GM21717 (cell line): Measurements from ENCODE around the gene UPK3BL1.
"Not testable (repeated sequence)": the region's sequence is repeated elsewhere in the genome, so short reads cannot be mapped to it uniquely, and the experiment has no call there.

ENCODE experiments used
- ATAC-seq: cut with Tn5 transposase; IDR thresholded peaks from one replicate; pipeline ENCODE4 v1.9.1; 2021; ENCODE audit warnings: mild to moderate bottlenecking, moderate library complexity; ENCODE audit not compliant: unreplicated experiment

The UPK3BL1 gene, protein sequence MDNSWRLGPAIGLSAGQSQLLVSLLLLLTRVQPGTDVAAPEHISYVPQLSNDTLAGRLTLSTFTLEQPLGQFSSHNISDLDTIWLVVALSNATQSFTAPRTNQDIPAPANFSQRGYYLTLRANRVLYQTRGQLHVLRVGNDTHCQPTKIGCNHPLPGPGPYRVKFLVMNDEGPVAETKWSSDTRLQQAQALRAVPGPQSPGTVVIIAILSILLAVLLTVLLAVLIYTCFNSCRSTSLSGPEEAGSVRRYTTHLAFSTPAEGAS

DNA sequence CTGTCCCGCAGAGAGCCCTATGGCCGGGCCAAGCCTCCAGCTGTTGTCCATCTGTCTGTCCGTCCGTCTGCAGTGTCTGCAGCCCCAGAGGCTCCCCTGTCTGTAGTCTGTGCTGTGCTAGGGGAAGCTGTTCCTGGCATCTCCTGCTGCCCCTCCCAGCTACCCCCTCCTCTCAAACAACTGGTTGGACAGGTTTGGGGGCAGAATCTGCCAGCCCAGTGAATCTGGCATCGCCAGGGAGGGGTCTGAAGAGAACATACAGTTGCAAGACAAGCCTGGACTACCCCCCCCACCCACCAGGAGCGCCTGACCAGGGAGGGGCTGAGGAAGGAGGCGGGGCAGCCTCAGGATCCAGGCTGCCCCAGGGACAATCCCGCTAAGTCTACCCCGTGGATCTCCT is at the start of gene UPK3BL1:
Gene UPK3BL1 (minus strand): TSS at position 101 of the 400 bp plus-strand sequence. CDS start 50 bp downstream, at position 51.
- not testable (repeated sequence) for ATAC-seq

DNA sequence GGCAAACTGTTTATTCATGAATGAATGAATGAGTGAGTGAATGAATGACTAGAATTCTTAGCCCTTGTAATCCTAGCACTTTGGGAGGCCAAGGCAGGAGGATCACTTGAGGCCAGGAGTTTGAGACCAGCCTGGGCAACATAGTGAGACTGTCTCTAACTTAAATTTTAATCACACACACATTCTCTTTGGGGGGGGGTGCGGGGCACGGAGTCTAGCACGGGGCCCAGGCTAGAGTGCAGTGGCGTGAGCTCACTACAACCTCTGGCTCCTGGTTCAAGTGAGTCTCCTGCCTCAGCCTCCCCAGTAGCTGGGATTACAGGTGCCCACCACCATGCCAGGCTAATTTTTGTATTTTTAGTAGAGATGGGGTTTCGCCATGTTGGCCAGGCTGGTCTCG is 48.0 kb upstream of the UPK3BL1 start:
- not testable (repeated sequence) for ATAC-seq

DNA sequence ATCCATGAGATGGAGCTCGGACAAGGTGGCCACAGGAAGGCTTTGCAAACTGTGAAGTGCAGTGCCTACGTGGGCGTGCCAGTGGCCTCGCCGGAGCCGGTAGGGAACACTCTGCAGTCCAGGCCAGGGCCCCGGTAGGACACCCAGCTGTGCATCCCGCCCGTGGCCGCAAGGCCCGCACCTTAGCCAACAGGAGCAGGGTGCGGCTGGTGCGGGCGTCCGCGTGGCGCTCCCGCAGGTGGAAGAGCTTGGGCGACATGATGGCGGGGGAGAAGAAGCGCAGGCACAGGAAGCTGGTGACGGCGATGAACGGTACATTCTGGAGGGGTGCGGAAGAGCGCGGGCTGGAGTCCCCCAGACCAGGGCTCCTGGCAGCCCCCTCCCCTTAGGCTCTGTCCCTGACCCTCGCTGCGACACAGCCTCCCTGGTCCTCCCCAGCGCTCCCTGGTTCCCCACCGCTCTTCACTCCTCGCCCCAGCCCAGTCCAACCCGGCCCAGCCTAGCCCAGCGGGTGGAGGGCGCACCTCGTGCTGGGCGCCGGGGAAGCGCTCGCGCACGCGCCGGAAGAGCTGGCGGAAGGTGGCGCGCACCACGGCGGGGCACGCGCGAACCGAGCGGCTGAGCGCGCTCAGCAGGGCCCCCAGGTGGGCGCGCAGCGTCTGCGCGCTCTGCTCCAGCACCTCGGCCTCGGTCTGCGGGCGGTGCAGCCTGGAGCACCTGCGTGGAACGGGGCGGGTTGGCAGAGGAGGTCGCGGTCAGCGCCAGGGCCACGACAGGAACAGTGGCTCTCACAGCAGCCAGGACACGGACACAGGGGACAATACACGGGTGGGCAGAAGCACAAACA is 47.1 kb upstream of the UPK3BL1 start:
- ATAC-seq: peak; percentile 43

DNA sequence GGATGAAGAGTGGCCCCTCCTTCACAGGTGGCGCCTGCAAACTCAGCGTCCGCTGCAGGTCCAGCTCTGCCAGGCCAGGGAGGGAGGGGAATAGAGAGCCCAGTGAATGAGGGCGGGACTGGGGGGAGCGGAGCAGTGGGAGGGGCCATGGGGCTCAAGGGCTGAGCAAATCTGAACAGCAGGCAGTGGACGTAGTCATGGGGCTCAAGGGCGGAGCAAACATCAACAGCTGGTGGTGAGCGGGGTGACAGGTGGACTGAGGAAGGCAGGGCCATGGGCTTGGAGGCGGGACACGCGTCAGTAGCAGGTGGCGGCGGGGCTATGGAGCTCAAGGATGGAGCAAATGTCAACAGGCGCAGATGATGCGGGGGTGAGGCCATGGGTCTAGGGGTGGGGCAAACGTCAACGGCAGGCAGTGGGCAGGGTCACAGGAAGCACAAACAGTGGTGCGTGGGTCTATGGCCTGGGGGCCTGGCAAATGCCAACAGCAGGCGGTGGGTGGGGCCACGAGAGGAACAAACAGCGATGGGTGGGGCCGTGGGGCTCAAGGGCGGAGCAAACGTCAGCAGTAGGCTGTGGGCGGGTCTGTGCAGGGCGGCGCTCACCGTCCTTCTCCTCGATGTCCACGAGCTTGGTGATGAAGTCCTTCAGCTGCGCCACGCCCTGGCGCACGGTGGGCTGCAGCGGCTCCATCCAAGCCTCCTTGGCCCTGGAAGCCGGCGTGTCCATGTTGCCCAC is 45.9 kb upstream of the UPK3BL1 start:
- peak; percentile 58 for ATAC-seq

DNA sequence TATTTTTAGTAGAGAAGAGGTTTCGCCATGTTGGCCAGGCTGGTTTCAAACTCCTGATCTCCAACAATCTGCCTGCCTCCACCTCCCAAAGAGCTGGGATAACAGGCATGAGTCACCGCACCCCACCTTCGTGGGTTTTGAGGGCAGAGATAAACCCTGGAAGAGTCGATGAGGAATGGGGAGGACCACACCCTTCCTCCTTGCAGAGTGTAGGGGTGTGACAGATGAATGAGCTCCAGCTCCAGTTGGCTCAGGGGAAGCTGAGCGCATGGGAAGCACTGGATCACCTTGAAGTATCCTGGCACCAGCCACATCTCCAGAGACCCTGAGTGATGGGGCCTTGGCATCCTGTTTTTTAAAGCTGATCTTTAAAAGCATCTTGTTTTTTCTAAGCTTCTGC is 40.0 kb upstream of the UPK3BL1 start:
- not testable (repeated sequence) for ATAC-seq

DNA sequence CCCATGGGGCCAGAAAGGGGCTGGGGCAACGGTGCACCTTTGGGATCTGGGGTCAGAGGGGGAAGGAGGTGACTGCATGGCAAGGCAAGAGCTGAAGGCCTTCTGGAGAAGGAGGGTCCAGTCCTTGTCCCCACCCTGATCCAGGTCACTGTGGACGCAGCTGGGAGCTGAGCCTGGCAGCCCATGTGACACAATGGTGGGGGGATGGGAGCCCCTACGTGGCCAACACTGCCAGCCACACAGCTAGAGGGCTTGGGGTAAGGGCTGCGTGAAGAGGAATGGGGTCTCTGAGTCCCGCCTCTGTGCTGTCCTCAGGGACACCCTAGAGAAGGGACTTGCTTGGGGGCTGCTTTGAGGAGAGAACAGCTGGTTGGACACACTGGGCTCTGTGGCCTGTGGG is 38.2 kb upstream of the UPK3BL1 start:
- ATAC-seq: not testable (repeated sequence)

DNA sequence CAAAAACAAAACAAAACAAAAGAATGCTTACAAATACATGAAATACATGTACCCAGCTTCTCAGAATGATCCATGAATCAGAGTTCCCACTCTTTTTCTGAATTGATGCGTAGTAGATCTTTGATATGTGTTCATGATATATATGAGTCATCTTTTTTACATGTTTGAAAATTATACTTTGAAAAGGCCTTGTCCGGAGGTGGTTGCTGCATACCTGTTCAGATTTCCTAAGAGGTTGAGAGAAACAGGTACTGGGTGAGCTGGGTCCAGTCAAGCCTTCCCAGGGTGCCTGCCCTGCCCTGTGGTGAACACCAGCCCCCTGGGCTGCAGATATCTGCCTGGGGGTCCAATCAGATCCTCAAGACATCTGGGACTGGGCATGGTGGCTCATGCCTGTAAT is 33.0 kb upstream of the UPK3BL1 start:
- not testable (repeated sequence) for ATAC-seq

DNA sequence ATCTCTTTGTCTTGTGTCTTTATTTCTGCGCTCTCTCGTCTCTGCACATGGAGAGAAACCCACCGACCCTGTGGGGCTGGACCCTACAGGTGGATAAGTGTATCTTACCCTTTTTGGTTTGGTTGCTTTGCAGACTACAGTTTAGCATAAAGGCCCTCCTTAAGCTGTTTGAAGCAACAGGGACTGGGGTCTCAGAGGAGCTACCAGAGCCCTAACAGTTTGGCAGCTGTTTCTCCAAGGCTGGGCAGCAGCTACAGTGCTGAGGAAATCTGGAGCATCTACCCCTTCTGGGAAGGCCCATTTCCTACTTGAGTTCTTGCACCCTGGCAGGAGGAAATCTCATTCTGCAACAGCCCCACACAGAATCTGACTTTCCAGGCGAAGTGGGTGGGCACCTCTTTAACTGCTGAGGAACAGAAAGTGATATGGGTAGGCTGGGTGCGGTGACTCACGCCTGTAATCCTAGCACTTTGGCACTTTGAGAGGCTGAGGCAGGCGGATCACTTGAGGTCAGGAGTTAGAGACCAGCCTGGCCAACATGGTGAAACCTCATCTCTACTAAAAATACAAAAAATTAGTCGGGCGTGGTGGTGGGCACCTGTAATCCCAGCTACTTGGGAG is 31.0 kb upstream of the UPK3BL1 start:
- ATAC-seq: not testable (repeated sequence)

DNA sequence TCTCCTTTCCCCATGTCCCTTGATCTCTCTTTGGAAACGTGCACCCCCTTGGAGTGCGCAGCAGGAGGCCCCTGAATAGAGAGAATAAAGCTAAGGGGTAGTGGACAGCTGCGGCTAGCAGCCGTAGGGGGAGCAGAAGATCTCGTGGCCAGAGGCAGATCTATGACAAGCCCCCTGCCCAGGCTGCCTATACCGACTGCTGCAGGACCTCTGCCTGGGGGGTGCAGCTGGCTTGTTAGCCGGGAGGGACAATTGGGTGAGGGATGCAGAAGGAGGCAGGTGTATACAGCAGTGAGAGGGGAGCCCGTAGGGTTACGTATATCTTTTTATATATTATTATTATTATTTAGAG is 29.3 kb upstream of the UPK3BL1 start:
- peak; percentile 30 for ATAC-seq

DNA sequence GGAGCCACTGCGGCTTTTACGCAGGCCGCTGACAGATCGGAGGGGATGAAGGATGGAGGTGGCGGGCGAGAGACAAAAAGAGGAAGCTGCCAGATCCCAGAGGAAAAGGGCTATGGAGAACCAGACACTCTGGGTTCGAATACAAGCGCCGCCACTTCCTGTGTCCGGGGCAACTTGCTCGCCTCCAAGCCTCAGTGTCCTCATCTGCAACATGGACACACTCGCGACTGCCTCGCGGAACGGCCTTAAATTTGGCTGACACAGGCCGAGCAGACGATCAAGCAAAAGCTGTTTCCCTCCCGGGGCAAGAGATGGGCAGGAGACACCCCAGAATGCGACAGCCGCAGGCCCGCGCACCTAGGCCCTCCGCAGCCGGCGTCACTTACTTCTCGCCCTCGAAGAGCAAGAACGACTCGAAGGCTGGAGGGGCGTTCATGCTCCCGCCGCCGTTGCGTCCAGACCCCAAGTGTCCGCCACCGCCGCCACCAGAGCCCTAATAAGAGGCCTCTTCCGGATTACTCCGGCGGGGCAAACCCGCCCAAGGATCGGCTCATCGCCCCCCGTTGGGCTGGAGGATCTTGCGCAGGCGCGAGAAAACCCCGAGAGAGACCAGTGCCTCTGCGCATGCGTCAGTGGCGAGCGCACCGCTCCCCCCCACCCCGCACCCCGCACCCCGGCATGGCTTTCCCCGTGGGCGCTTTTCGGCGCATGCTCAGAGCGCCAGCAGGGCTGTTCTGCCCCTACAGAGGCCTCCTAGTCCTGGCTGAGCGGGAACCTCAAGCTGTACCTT is 28.8 kb upstream of the UPK3BL1 start, which contains the start of gene POLR2J2:
Gene POLR2J2 (minus strand): TSS at position 498 of the 790 bp plus-strand sequence. CDS start 62 bp downstream, at position 436.
- peak; percentile 40 for ATAC-seq

DNA sequence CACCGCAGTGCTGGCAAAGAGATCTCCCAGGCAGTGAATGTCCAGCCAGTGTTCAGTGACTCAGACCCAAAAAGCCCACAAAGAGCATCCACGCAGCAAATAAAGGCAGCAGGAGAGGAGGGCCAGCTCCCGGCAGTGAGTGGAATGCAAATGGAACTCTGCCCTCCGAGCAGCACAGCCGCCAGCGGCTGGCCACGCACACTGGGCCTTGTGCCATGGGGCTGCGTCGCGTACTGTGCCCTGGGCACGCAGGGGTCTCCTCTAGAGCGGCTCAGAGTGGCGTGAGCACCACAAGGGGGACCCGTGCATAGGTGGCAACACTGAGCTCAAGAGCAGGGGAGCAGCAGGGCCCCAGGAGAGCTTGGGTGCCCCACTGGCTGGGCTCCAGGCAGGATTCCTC is 24.9 kb upstream of the UPK3BL1 start:
- ATAC-seq: not testable (repeated sequence)

DNA sequence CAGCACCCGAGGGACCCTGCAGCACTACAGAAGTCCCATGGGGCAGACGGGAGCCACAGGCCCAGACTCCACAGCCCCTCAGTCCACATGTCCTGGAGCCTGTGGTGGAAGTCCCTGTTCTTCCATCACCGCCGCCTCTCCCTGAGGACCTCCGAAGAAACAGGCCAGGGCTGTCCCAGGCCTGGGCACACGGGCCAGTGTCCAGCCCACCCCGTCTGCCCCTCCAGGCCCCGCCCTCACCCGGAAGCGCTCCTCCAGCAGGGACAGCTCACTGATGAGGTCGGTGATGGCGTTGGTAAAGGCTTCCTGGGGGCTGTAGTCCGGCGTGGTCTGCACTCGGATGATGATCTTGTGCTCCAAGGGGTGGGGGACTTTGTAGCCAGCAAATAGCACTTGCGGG is 24.3 kb upstream of the UPK3BL1 start:
- ATAC-seq: not testable (repeated sequence)

DNA sequence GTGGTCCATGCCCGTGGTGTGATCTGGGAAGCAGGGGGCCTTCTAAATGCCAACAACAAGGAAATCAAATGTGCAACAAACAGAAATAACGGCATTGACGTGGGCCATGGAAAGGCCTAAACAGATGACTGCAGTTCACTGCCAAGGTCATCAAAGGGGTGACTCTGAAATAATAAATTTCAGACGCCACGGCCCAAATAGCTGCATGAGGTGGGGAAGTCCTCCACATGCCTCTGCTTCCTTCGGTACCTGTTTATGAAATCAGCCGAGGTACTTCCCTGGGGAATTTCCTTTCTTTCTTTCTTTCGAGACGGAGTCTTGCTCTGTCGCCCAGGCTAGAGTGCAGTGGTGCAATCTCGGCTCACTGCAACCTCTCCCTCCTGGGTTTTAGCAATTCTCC is 22.2 kb upstream of the UPK3BL1 start:
- not testable (repeated sequence) for ATAC-seq

DNA sequence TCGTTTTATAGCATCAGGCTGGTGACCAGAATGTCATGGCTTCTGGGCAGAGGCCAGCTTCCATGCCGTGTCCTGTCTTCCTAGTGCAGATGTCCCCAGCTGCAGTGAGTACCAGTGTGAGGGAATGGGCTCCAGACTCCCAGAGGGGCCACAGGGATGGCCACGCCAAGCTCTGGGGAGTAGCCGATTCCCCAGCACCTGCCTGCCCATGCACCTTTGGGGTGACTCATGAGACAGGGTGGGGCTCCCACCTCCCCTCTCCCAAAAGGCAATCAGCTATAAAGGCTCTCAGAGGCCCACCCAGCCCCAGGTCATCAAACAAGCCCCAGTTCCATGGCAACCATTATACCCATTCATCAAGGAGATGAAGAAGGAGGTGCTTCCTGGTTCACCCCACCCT is 7.3 kb upstream of the UPK3BL1 start, which contains the start of gene SPDYE2B:
Gene SPDYE2B (plus strand): TSS at position 396 of the 400 bp plus-strand sequence. CDS start 2,030 bp downstream, outside the sequence.
- ATAC-seq: not testable (repeated sequence)

DNA sequence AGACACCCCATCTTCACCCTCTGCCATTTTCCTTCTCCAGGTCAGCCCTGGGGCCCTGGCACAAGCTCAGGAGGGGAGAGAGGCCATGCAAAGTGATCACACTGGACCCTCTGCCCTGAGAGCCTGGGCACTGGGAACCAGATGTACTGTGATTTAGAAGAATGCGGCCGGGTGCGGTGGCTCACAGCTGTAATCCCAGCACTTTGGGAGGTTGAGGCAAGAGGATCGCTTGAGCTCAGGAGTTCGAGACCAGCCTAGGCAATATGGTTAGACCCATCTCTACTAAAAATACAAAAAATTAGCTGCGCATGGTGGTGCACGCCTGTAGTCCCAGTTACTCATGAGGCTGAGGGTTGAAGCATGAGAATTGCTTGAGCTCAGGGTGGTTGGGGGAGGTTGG is 5.2 kb upstream of the UPK3BL1 start:
- ATAC-seq: not testable (repeated sequence)

DNA sequence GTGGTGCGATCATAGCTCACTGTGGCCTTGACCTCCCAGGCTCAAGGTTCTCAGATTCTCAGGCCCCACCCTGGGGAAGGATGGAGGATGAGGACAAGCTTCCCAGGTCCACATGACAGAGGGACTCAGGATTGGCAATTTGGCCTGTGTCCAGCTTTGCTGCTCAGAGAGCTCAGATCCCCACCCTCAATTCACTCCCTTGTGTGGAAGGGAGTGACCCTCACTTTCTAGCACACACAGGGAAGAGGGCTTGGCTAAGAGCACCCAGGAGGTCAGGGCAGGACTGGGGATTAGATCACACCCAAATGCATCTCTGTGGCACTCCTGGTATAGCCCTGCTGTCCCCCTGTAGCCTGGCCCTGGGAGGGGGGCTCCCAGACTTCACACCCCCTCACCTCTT is 813 bp upstream of the UPK3BL1 start:
- not testable (repeated sequence) for ATAC-seq

DNA sequence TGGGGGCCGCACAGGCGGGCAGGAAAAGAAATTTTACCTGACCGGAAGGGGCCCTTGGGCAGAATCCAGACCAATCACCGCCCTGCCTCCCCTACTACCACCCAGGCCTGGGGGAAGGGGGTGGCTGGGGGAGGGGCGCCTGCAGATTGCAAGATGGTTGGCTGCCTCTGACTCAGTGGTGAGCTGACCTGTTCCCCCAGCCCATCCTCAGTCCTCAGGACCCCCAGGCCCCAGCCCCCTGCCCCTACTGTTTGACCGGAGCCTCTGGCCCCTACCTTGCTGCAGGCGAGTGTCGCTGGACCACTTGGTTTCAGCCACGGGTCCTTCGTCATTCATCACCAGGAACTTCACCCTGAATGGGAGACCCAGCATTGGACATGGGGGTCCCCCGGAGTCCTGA is 3.7 kb downstream of the UPK3BL1 start:
- peak; percentile 21 for ATAC-seq

DNA sequence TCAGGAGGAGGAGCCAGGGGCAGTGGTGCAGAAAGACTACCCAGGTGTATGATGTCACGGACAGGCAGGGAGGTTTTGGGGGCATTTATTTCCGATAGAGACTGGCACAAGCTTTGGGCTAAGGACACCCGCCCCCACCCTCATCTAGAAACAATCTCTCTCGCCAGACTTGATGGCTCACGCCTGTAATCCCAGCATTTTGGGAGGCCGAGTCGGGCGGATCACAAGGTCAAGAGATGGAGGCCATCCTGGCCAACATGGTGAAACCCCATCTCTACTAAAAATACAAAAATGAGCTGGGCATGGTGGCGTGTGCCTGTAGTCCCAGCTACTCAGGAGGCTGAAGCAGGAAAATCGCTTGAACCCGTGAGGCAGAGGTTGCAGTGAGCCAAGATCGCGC is 5.6 kb downstream of the UPK3BL1 start:
- ATAC-seq: not testable (repeated sequence)

DNA sequence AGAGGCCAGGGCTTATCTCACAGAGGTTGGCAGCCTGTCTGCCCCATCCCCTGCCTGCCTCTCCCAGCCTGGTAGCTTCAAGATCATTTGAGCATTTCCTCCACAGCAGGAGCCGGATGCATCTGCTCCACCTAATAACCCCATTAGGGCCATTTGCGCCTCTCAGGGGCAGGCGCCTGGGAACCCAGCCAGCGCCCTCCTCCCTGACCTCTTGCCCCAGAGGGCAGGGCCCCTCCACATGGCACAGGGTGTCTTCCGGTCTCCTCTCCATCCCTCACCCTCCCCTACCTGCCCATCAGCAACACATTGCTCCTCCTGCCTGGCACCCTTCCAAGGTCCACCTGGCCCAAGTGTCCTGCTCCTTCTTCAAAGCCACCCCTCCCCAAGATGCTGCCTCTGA is 7.2 kb downstream of the UPK3BL1 start:
- not testable (repeated sequence) for ATAC-seq

DNA sequence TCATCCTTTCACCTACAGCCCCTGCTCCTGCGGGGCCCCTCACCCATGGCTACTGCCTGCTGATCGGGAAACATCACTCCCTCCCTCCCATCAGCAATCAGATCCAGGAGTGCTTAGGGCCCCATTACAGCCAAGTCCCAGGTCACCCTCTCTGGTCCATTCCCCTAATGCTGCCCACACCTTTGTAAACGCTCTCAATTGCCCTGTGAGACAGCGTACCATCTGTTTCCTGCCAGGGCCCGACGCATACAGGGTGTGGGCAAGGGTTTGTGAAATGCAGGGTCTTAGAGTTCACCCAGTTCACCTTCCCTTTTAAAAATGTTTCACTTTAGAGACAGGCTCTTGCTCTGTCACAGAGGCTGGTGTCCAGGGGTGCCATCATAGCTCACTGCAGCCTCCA is 8.3 kb downstream of the UPK3BL1 start:
- not testable (repeated sequence) for ATAC-seq
